ENCODE results near the gene DRD4. TPM values are rescaled to one million over a fixed set of nuclear protein-coding genes. Genes with fewer than 3 reads are reported as not detected.

The DRD4 gene
- total and polyA plus RNA-seq, 2 of the 13 experiments (the other 11 are each of a cell fraction or from before 2014, with no cell fraction given), result 0.09 to 0.13 TPM

GRCh38 chr11:643366-643765 is 6.3 kb downstream of the DRD4 start:
- CTCF ChIA-PET (ENCODE audit: low intra/inter-chr PET ratio, low total read pairs), result no interaction called here
- ATAC-seq, result no peak; the same call in 2 of the 3 replicates
- no peak for FAIRE-seq
- Histone ChIP-seq H3K4me1 (ENCODE audit: insufficient read depth, low read length) (peaks cover 12% of the 10 kb centered on the region; the same call in 1 of the 2 replicates), H3K4me2 (ENCODE audit: low read depth, low read length) (no peak overlapping the region), H3K36me3 (replicated peaks in 1 of 2; ENCODE audit: control insufficient read depth in 1 of 2, insufficient read depth in 2 of 2, low read length in 2 of 2) (peaks cover 4 to 10% of the 10 kb centered on the region in 2 experiments; a peak in 3 of 5 replicates), H2AFZ (ENCODE audit: low read length) (no peak overlapping the region), H3K9me3 (ENCODE audit: low read length) (no peaks in the 10 kb centered on the region), H3K79me2 (ENCODE audit: insufficient read depth, low read length) (no peaks in the 10 kb centered on the region), H4K20me1 (ENCODE audit: insufficient read depth, low read length) (0 out of 2 replicates have a peak, but pooled peaks cover 5% of the 10 kb centered on the region), H3K27ac (ENCODE audit: extremely low read length, insufficient read depth, low read length) (no peak overlapping the region), H3K9ac (ENCODE audit: insufficient read depth, low read depth, low read length) (no peak overlapping the region), H3K4me3 (replicated peaks in 1 of 3; ENCODE audit: insufficient read depth in 1 of 3, low read depth in 2 of 3, low read length in 3 of 3) (no peak overlapping the region), H3K27me3 (ENCODE audit: control insufficient read depth in 1 of 2, insufficient read depth in 2 of 2, low read length in 2 of 2) (no peaks in the 10 kb centered on the region)
- TF ChIP-seq ZNF275 (CRISPR knock-in tag; IDR thresholded peaks at IDR 0.05; ENCODE audit: borderline replicate concordance) (no peak), ZNF687 (CRISPR knock-in tag; IDR thresholded peaks at IDR 0.05) (peak; percentile 51), POLR2AphosphoS5 (IDR thresholded peaks at IDR 0.05; ENCODE audit: low read depth, low read length) (peak; percentile 7; the same call in 1 of the 2 replicates), EED (CRISPR knock-in tag; IDR thresholded peaks at IDR 0.05) (no peak)
- 97% methylated on average over 7 of the region's 9 CpGs for WGBS (ENCODE audit: low lambda C conversion rate)
- POLR2A ChIA-PET, result interaction anchor here (0.7 kb wide), 1 partner anchor 152 kb away, joined by 3 read pairs; no protein-coding TSS in a partner anchor
- in situ Hi-C loops (cut with HindIII; ENCODE audit: extremely low pct_ligation_motif_present, low pct_unique_long_range_greater_than_20kb), result no loop called here
- intact Hi-C loops (cut with micrococcal nuclease; ENCODE audit: unreplicated experiment), result no loop called here
- no peak for DNase-seq (ENCODE audit: low spot score)
- BruUV-seq (replicated peaks), result no TSS peak

Data from HepG2 (cell line).